Measurements from ENCODE around the gene FARP2. TPM values are rescaled to one million over a fixed set of nuclear protein-coding genes. Genes with fewer than 3 reads are reported as not detected.
"Not testable (repeated sequence)": the region's sequence is repeated elsewhere in the genome, so short reads cannot be mapped to it uniquely, and the experiment has no call there.

Gene FARP2
- total RNA-seq, 1 experiment from 2014 or later = 32.6 TPM

GRCh38 chr2:241445426-241445825 is 89.3 kb downstream of the FARP2 start:
- Mint-ChIP-seq H3K9me3 (ENCODE audit: unreplicated experiment) (no peaks in the 10 kb centered on the region), H3K4me3 (ENCODE audit: unreplicated experiment) (no peak overlapping the region), H3K27me3 (ENCODE audit: insufficient read depth, unreplicated experiment) (no peaks in the 10 kb centered on the region), H3K36me3 (ENCODE audit: insufficient read depth, unreplicated experiment) (peaks cover 46% of the 10 kb centered on the region), H3K27ac (ENCODE audit: low read depth, unreplicated experiment) (no peak overlapping the region), H3K4me1 (ENCODE audit: insufficient read depth, unreplicated experiment) (no peaks in the 10 kb centered on the region)
- no peak for DNase-seq (ENCODE audit: unreplicated experiment)
- no peak for TF ChIP-seq CTCF (IDR thresholded peaks at IDR 0.05; ENCODE audit: unreplicated experiment)
- ChIA-PET CTCF (interaction anchor here (0.6 to 1.3 kb wide), 3 partner anchors 12 to 594 kb away, joined by 3 to 5 read pairs (median 4); no protein-coding TSS in a partner anchor), POLR2A (no interaction called here)
- intact Hi-C loops (cut with micrococcal nuclease) = no loop called here
- no TSS peak for BruUV-seq (replicated peaks)

- H3K27ac Mint-ChIP-seq (ENCODE audit: low read depth, unreplicated experiment); intact Hi-C loops (cut with micrococcal nuclease); CTCF ChIA-PET; H3K4me1 Mint-ChIP-seq (ENCODE audit: insufficient read depth, unreplicated experiment); H3K9me3 Mint-ChIP-seq (ENCODE audit: unreplicated experiment); H3K27me3 Mint-ChIP-seq (ENCODE audit: insufficient read depth, unreplicated experiment); H3K4me3 Mint-ChIP-seq (ENCODE audit: unreplicated experiment); POLR2A ChIA-PET; BruUV-seq (replicated peaks); DNase-seq (ENCODE audit: unreplicated experiment): not testable (repeated sequence)
- peaks cover 16% of the 10 kb centered on the region for H3K36me3 Mint-ChIP-seq (ENCODE audit: insufficient read depth, unreplicated experiment)
Measured at GRCh38 chr2:241450092-241450491, 94.0 kb downstream of the FARP2 start.

- CTCF ChIA-PET = no interaction called here
Measured at GRCh38 chr2:241451840-241452506, 95.9 kb downstream of the FARP2 start.

GRCh38 chr2:241453919-241454318 is 97.8 kb downstream of the FARP2 start:
- CTCF ChIA-PET; H3K27ac Mint-ChIP-seq (ENCODE audit: low read depth, unreplicated experiment); H3K27me3 Mint-ChIP-seq (ENCODE audit: insufficient read depth, unreplicated experiment); intact Hi-C loops (cut with micrococcal nuclease); BruUV-seq (replicated peaks); H3K4me3 Mint-ChIP-seq (ENCODE audit: unreplicated experiment); H3K4me1 Mint-ChIP-seq (ENCODE audit: insufficient read depth, unreplicated experiment); DNase-seq (ENCODE audit: unreplicated experiment); H3K9me3 Mint-ChIP-seq (ENCODE audit: unreplicated experiment): not testable (repeated sequence)
- POLR2A ChIA-PET = interaction anchor here (1.0 kb wide), 1 partner anchor 18 kb away, joined by 3 read pairs; no protein-coding TSS in a partner anchor
- peaks cover 14% of the 10 kb centered on the region for H3K36me3 Mint-ChIP-seq (ENCODE audit: insufficient read depth, unreplicated experiment)

More at GRCh38 chr2:241451840-241452506, 95.9 kb downstream of the FARP2 start:
- no peak for DNase-seq (ENCODE audit: unreplicated experiment)
- no TSS peak for BruUV-seq (replicated peaks)
- no peak overlapping the region for H3K4me3 Mint-ChIP-seq (ENCODE audit: unreplicated experiment)
- H3K4me1 Mint-ChIP-seq (ENCODE audit: insufficient read depth, unreplicated experiment) = no peaks in the 10 kb centered on the region
- POLR2A ChIA-PET = interaction anchor here (0.7 kb wide), 1 partner anchor 47 kb away, joined by 3 read pairs; no protein-coding TSS in a partner anchor
- no peak overlapping the region for H3K27ac Mint-ChIP-seq (ENCODE audit: low read depth, unreplicated experiment)
- no peak for TF ChIP-seq CTCF (IDR thresholded peaks at IDR 0.05; ENCODE audit: unreplicated experiment)
- no peaks in the 10 kb centered on the region for H3K27me3 Mint-ChIP-seq (ENCODE audit: insufficient read depth, unreplicated experiment)
- intact Hi-C loops (cut with micrococcal nuclease) = no loop called here
- H3K36me3 Mint-ChIP-seq (ENCODE audit: insufficient read depth, unreplicated experiment) = peaks cover 15% of the 10 kb centered on the region
- no peaks in the 10 kb centered on the region for H3K9me3 Mint-ChIP-seq (ENCODE audit: unreplicated experiment)

- Mint-ChIP-seq H3K9me3 (ENCODE audit: unreplicated experiment) (no peaks in the 10 kb centered on the region), H3K27ac (ENCODE audit: low read depth, unreplicated experiment) (no peak overlapping the region), H3K4me1 (ENCODE audit: insufficient read depth, unreplicated experiment) (no peaks in the 10 kb centered on the region), H3K27me3 (ENCODE audit: insufficient read depth, unreplicated experiment) (no peaks in the 10 kb centered on the region), H3K36me3 (ENCODE audit: insufficient read depth, unreplicated experiment) (peaks cover 3% of the 10 kb centered on the region), H3K4me3 (ENCODE audit: unreplicated experiment) (no peak overlapping the region)
- ChIA-PET CTCF (interaction anchor here (0.8 kb wide), 1 partner anchor 19 kb away, joined by 4 read pairs; no protein-coding TSS in a partner anchor), POLR2A (interaction anchor here (1.0 kb wide), 1 partner anchor 19 kb away, joined by 3 read pairs; no protein-coding TSS in a partner anchor)
- BruUV-seq (replicated peaks) = no TSS peak
- no peak for DNase-seq (ENCODE audit: unreplicated experiment)
- intact Hi-C loops (cut with micrococcal nuclease) = no loop called here
- no peak for TF ChIP-seq CTCF (IDR thresholded peaks at IDR 0.05; ENCODE audit: unreplicated experiment)
Measured at GRCh38 chr2:241454837-241455485, 98.9 kb downstream of the FARP2 start.

Measured in MCF 10A (cell line).